GM18511 (cell line): ENCODE results near the gene OR13C5.

Source experiments
- ATAC-seq: cut with Tn5 transposase; IDR thresholded peaks from one replicate; pipeline ENCODE4 v1.9.1; 2021; ENCODE audit warnings: mild to moderate bottlenecking, moderate library complexity; ENCODE audit not compliant: unreplicated experiment

OR13C5 gene

DNA sequence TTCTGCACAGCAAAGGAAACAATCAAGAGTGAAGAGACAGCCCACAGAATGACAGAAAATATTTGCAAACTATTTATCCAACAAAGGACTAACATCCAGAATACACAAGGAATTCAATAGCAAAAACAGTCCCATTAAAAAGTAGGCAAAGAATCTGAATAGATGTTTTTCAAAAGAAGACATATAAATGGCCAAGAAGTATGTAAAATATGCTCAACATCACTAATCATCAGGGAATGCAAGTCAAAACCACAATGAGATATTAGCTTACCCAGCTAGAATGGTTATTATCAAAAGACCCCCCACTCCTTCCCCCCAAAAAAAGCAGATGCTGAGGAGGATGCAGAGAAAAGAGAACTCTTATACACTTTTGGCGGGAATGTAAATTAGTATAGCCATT lies 43.7 kb downstream of the OR13C5 start:
- no peak for ATAC-seq

DNA sequence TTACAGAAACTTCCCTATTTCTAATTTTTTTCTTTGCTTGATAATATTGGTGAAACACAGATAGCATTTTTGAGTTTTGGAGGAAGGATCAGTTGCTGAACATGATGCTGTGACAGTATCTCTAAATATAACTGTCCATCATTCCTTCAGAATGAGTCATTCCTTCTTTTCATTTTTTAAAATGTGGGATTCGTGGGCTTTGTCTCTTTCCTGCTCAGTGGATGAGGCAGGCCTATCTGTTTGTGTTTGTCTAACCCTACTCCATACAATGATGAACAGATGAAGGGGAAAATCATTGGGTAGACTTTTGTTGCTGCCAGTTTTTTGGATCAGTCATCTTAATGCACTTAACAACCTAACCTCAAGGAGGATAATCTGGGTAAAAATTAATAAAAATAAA lies 46.0 kb downstream of the OR13C5 start:
- ATAC-seq = no peak
